ENCODE data around the gene AP1G1. TPM values are rescaled to one million over a fixed set of nuclear protein-coding genes. Genes with fewer than 3 reads are reported as not detected.

AP1G1 gene
- total RNA-seq, 1 experiment from 2014 or later = 51.2 TPM

DNA sequence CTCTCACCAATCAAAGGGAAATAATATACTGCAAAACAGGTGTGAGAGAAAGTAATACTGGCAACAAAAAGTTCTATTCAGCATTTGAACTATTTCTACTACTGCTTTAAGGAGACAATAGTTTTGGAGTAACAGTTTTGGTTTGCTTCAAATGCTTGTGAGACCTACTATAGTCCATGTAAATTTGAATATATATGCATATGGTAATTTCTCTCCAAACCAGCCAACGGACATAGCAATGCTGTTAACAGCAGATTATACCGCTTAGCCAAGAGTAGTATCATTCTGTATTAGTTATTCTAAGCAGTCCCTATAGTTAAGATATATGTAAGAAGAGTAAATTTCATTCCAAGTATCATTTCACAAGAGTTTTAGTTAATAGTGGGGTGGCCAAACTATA lies 102.6 kb downstream of the AP1G1 start:
- peaks cover 15% of the 10 kb centered on the region for H3K4me1 ChIP-seq (ENCODE audit: insufficient read depth, low read length)
- intact Hi-C loops (cut with micrococcal nuclease) = no loop called here
- ATAC-seq (no peak), DNase-seq (no peak)
- H3K27ac ChIP-seq (ENCODE audit: low read length) = no peak overlapping the region
- H3K4me3 ChIP-seq (ENCODE audit: low read length) = no peak overlapping the region
- no peak overlapping the region for H3K9ac ChIP-seq (ENCODE audit: low read length)
- H3K9me2 ChIP-seq (replicated peaks; ENCODE audit: low read length) = no peaks in the 10 kb centered on the region
- no peaks in the 10 kb centered on the region for H3K27me3 ChIP-seq (ENCODE audit: low read length)
- H3K79me2 ChIP-seq (ENCODE audit: low read length) = 0 out of 2 replicates have a peak, but pooled peaks cover 5% of the 10 kb centered on the region
- no peak overlapping the region for H2AFZ ChIP-seq (ENCODE audit: low read length)
- BruUV-seq (replicated peaks) = no TSS peak
- no peak overlapping the region for H3K4me2 ChIP-seq (ENCODE audit: low read length)
- H3K36me3 ChIP-seq (ENCODE audit: low read depth, low read length) = no peaks in the 10 kb centered on the region
- H4K20me1 ChIP-seq (ENCODE audit: low read length) = no peaks in the 10 kb centered on the region
- TF ChIP-seq EZH2phosphoT487 (IDR thresholded peaks at IDR 0.05; ENCODE audit: borderline replicate concordance, low read length) (no peak), EZH2 (IDR thresholded peaks at IDR 0.05; ENCODE audit: low read length, unreplicated experiment) (no peak)
- TF ChIP-seq, protein P1, sequence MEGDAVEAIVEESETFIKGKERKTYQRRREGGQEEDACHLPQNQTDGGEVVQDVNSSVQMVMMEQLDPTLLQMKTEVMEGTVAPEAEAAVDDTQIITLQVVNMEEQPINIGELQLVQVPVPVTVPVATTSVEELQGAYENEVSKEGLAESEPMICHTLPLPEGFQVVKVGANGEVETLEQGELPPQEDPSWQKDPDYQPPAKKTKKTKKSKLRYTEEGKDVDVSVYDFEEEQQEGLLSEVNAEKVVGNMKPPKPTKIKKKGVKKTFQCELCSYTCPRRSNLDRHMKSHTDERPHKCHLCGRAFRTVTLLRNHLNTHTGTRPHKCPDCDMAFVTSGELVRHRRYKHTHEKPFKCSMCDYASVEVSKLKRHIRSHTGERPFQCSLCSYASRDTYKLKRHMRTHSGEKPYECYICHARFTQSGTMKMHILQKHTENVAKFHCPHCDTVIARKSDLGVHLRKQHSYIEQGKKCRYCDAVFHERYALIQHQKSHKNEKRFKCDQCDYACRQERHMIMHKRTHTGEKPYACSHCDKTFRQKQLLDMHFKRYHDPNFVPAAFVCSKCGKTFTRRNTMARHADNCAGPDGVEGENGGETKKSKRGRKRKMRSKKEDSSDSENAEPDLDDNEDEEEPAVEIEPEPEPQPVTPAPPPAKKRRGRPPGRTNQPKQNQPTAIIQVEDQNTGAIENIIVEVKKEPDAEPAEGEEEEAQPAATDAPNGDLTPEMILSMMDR (conservative IDR thresholded peaks at IDR 0.05; ENCODE audit: low read depth, low read length) = no peak
- no peaks in the 10 kb centered on the region for H3F3A ChIP-seq (ENCODE audit: low read length, unreplicated experiment)
- ChIA-PET CTCF (no interaction called here), POLR2A (ENCODE audit: unreplicated experiment) (no interaction called here)
- no peaks in the 10 kb centered on the region for H3K9me3 ChIP-seq (ENCODE audit: low read length)

DNA sequence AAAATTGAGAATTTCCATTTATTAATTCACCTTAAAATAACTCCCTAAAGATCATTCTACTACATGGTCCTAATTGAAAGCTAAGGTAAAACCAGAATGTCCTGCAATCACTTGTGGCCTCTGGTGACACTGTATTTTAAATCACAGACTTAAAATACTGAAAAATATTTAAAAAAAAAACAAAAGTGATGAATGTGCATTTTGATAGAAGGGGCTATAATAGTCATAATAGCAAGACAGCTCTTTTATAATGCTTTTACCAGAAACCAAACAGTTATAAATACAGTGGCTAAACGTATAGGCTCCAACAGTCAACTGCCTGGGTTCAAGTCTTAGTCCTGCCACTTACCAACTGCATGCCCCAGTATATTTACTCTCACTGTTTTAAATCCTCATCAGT lies 105.3 kb downstream of the AP1G1 start:
- CTCF ChIA-PET = no interaction called here
- Histone ChIP-seq H3K4me3 (ENCODE audit: low read length) (no peak overlapping the region), H3F3A (ENCODE audit: low read length, unreplicated experiment) (no peaks in the 10 kb centered on the region), H3K9me3 (ENCODE audit: low read length) (no peaks in the 10 kb centered on the region), H3K9me2 (replicated peaks; ENCODE audit: low read length) (no peaks in the 10 kb centered on the region), H3K36me3 (ENCODE audit: low read depth, low read length) (no peaks in the 10 kb centered on the region), H3K9ac (ENCODE audit: low read length) (no peak overlapping the region), H3K27me3 (ENCODE audit: low read length) (no peaks in the 10 kb centered on the region), H3K4me2 (ENCODE audit: low read length) (no peak overlapping the region), H3K79me2 (ENCODE audit: low read length) (0 out of 2 replicates have a peak, but pooled peaks cover 5% of the 10 kb centered on the region), H4K20me1 (ENCODE audit: low read length) (no peaks in the 10 kb centered on the region), H3K27ac (ENCODE audit: low read length) (no peak overlapping the region), H2AFZ (ENCODE audit: low read length) (no peak overlapping the region), H3K4me1 (ENCODE audit: insufficient read depth, low read length) (peaks cover 6% of the 10 kb centered on the region)
- ATAC-seq (no peak), DNase-seq (no peak)
- intact Hi-C loops (cut with micrococcal nuclease) = no loop called here
- POLR2A ChIA-PET (ENCODE audit: unreplicated experiment) = no interaction called here
- TF ChIP-seq, protein P1 (conservative IDR thresholded peaks at IDR 0.05; ENCODE audit: low read depth, low read length) = no peak
- TF ChIP-seq EZH2phosphoT487 (IDR thresholded peaks at IDR 0.05; ENCODE audit: borderline replicate concordance, low read length) (no peak), EZH2 (IDR thresholded peaks at IDR 0.05; ENCODE audit: low read length, unreplicated experiment) (no peak)
- BruUV-seq (replicated peaks) = no TSS peak

GRCh38 chr16:71700831-71701230 lies 107.8 kb downstream of the AP1G1 start:
- H3K27me3 ChIP-seq (ENCODE audit: low read length) = no peaks in the 10 kb centered on the region
- no peaks in the 10 kb centered on the region for H3K79me2 ChIP-seq (ENCODE audit: low read length)
- no peaks in the 10 kb centered on the region for H3K9me3 ChIP-seq (ENCODE audit: low read length)
- TF ChIP-seq, protein P1 (conservative IDR thresholded peaks at IDR 0.05; ENCODE audit: low read depth, low read length) = no peak
- TF ChIP-seq EZH2phosphoT487 (IDR thresholded peaks at IDR 0.05; ENCODE audit: borderline replicate concordance, low read length) = no peak
- no peak for TF ChIP-seq EZH2 (IDR thresholded peaks at IDR 0.05; ENCODE audit: low read length, unreplicated experiment)
- H3K9me2 ChIP-seq (replicated peaks; ENCODE audit: low read length) = no peaks in the 10 kb centered on the region
- POLR2A ChIA-PET (ENCODE audit: unreplicated experiment) = no interaction called here
- no TSS peak for BruUV-seq (replicated peaks)
- no peak overlapping the region for H2AFZ ChIP-seq (ENCODE audit: low read length)
- H3K4me3 ChIP-seq (ENCODE audit: low read length) = no peak overlapping the region
- intact Hi-C loops (cut with micrococcal nuclease) = no loop called here
- DNase-seq (no peak), ATAC-seq (no peak)
- no peak overlapping the region for H3K9ac ChIP-seq (ENCODE audit: low read length)
- H3K4me2 ChIP-seq (ENCODE audit: low read length) = no peak overlapping the region
- H3K36me3 ChIP-seq (ENCODE audit: low read depth, low read length) = no peaks in the 10 kb centered on the region
- CTCF ChIA-PET = no interaction called here
- no peaks in the 10 kb centered on the region for H3F3A ChIP-seq (ENCODE audit: low read length, unreplicated experiment)
- H4K20me1 ChIP-seq (ENCODE audit: low read length) = no peaks in the 10 kb centered on the region
- no peak overlapping the region for H3K27ac ChIP-seq (ENCODE audit: low read length)
- H3K4me1 ChIP-seq (ENCODE audit: insufficient read depth, low read length) = no peaks in the 10 kb centered on the region

Data from PC-3 (cell line).